Endothelial cell of umbilical vein (primary cell): Measurements from ENCODE around the gene HOXD3. TPM values are rescaled to one million over a fixed set of nuclear protein-coding genes. Genes with fewer than 3 reads are reported as not detected.

Experiments used
- BruUV-seq: library from RNA; stranded (reverse); fragments of 400-500 nt; replicated peaks from 2 replicates; lab custom pipeline; 2021; lab: Mats Ljungman, UMichigan
- CTCF ChIA-PET: fragments of 300-600, 350-600 bp; sonication (Branson Sonifier 250); formaldehyde crosslinking; loops from one replicate; lab custom pipeline; 2021; ENCODE audit warnings: antibody characterized with exemption, inconsistent platforms; lab: Charles Lee
- POLR2A ChIA-PET: fragments of 300-600, 350-600 bp; sonication (Branson Sonifier 250); formaldehyde crosslinking; loops from one replicate; lab custom pipeline; 2021; ENCODE audit warnings: antibody characterized with exemption, inconsistent platforms; lab: Charles Lee
- DNase-seq: peaks from one replicate; pipeline ENCODE4 v3.0.0-alpha.2; 2011; ENCODE audit warnings: low read depth, low spot score
- FAIRE-seq: peaks from 2 replicates; lab custom pipeline; 2011; peaks lifted over from hg19 to GRCh38; lab: Jason Lieb, UNC
- H2AFZ ChIP-seq: 2 replicates; pipeline ENCODE4 v1.6.0; 2012; ENCODE audit warnings: low read depth, low read length, control low read depth, inconsistent platforms
- H3K27ac ChIP-seq: 2 replicates; pipeline ENCODE4 v1.5.1; 2011; ENCODE audit warnings: low read depth, mild to moderate bottlenecking, control low read depth, low read length, moderate library complexity; ENCODE audit not compliant: insufficient read depth
- H3K27me3 ChIP-seq, 2 experiments: 2 replicates each; pipeline versions ENCODE4 v1.6.0 to v1.6.1; 2011; ENCODE audit warnings: low read length in 2 of 2, mixed read lengths in 1 of 2; ENCODE audit not compliant: control insufficient read depth in 2 of 2, insufficient read depth in 2 of 2
- H3K36me3 ChIP-seq, 2 experiments: 2 replicates in 1 of 2; 3 replicates in 1 of 2; pipeline ENCODE4 v1.5.1; 2011; ENCODE audit warnings: low read length in 2 of 2, mild to moderate bottlenecking in 1 of 2, moderate library complexity in 1 of 2; ENCODE audit not compliant: control insufficient read depth in 2 of 2, insufficient read depth in 2 of 2; ENCODE audit errors: extremely low read depth in 1 of 2
- H3K4me1 ChIP-seq: 3 replicates; pipeline ENCODE4 v1.5.1; 2011; ENCODE audit warnings: mild to moderate bottlenecking, low read length; ENCODE audit not compliant: control insufficient read depth, insufficient read depth; ENCODE audit errors: extremely low read depth
- H3K4me2 ChIP-seq: 2 replicates; pipeline ENCODE4 v1.6.1; 2011; ENCODE audit warnings: low read length, control low read depth, mixed read lengths; ENCODE audit not compliant: insufficient read depth
- H3K4me3 ChIP-seq, 3 experiments: fragments of 200-600 bp in 1 of 3; sonication (generic), shearing (Covaris generic) in 1 of 3; replicated peaks in 1 of 3; 2 replicates each; pipeline ENCODE4 v1.5.1; 2011 to 2016; ENCODE audit warnings: control low read depth in 3 of 3, low read length in 3 of 3, mild to moderate bottlenecking in 2 of 3, inconsistent platforms in 1 of 3, low read depth in 1 of 3, moderate library complexity in 1 of 3; ENCODE audit not compliant: insufficient read depth in 1 of 3
- H3K79me2 ChIP-seq: 2 replicates; pipeline ENCODE4 v1.6.0; 2012; ENCODE audit warnings: low read length, inconsistent platforms; ENCODE audit not compliant: control insufficient read depth, insufficient read depth
- H3K9ac ChIP-seq: replicated peaks from 2 replicates; pipeline ENCODE3; 2011; ENCODE audit warnings: low read length, control low read depth; ENCODE audit not compliant: insufficient read depth; ENCODE audit errors: extremely low read depth
- H3K9me1 ChIP-seq: replicated peaks from 3 replicates; pipeline ENCODE4 v1.6.0; 2011; ENCODE audit warnings: mild to moderate bottlenecking, low read length; ENCODE audit not compliant: control insufficient read depth, insufficient read depth; ENCODE audit errors: extremely low read depth
- H3K9me3 ChIP-seq: replicated peaks from 2 replicates; pipeline ENCODE4 v1.5.1; 2012; ENCODE audit warnings: low read length, inconsistent platforms; ENCODE audit not compliant: control insufficient read depth, insufficient read depth
- H4K20me1 ChIP-seq: replicated peaks from 2 replicates; pipeline ENCODE3; 2011; ENCODE audit warnings: mild to moderate bottlenecking, low read length; ENCODE audit not compliant: control insufficient read depth, insufficient read depth; ENCODE audit errors: extremely low read depth
- CTCF ChIP-seq, 2 donors: IDR thresholded peaks; 1 replicate in 1 of 2; 2 replicates in 1 of 2; pipeline ENCODE4 v1.5.1; 2011; ENCODE audit warnings: low read length in 2 of 2, mild to moderate bottlenecking in 2 of 2, moderate library complexity in 2 of 2, control low read depth in 1 of 2, inconsistent platforms in 1 of 2, low read depth in 1 of 2; ENCODE audit not compliant: insufficient read depth in 1 of 2; ENCODE audit errors: extremely low read depth in 1 of 2
- EZH2 ChIP-seq: IDR thresholded peaks from 2 replicates; pipeline ENCODE4 v1.6.1; 2012; ENCODE audit warnings: borderline replicate concordance, low read depth, mild to moderate bottlenecking, moderate library complexity, low read length, inconsistent platforms; ENCODE audit not compliant: severe bottlenecking
- FOS ChIP-seq: IDR thresholded peaks from 2 replicates; pipeline ENCODE4 v1.6.1; 2011; ENCODE audit warnings: mild to moderate bottlenecking, low read length, moderate library complexity, borderline replicate concordance; ENCODE audit not compliant: insufficient read depth
- GATA2 ChIP-seq: IDR thresholded peaks from 2 replicates; pipeline ENCODE4 v1.7.0; 2011; ENCODE audit warnings: low read depth, mild to moderate bottlenecking, moderate library complexity, mixed read lengths, low read length; ENCODE audit not compliant: insufficient read length, insufficient read depth
- JUN ChIP-seq: IDR thresholded peaks from 2 replicates; pipeline ENCODE4 v1.6.1; 2011; ENCODE audit warnings: borderline replicate concordance, low read depth; ENCODE audit not compliant: insufficient read length, insufficient read depth
- MYC ChIP-seq: IDR thresholded peaks from one replicate; pipeline ENCODE4 v1.6.1; 2011; ENCODE audit warnings: mild to moderate bottlenecking, low read depth, low read length
- POLR2A ChIP-seq: IDR thresholded peaks from 2 replicates; pipeline ENCODE4 v1.6.1; 2012; ENCODE audit warnings: low read depth, mild to moderate bottlenecking, control low read depth, low read length
- POLR2AphosphoS5 ChIP-seq: IDR thresholded peaks from 2 replicates; pipeline ENCODE4 v1.6.1; 2012; ENCODE audit warnings: low read depth, mild to moderate bottlenecking, control low read depth, low read length, moderate library complexity; ENCODE audit not compliant: insufficient read depth
- dilution Hi-C: fragments of 300-500 bp; cut with MboI; formaldehyde crosslinking; loops from one replicate; pipeline ENCODE4 v1.15.0; 2019; ENCODE audit warnings: low sequenced_read_pairs; ENCODE audit not compliant: extremely low pct_ligation_motif_present
- intact Hi-C: fragments of 100-400 bp; cut with micrococcal nuclease; formaldehyde crosslinking; loops from one replicate; pipeline ENCODE4 v1.10.0; 2022
- polyA plus RNA-seq, 4 experiments: library from polyadenylated mRNA; depleted of rRNA in 3 of 4; stranded (reverse) in 3 of 4; unstranded in 1 of 4; fragments of >200 nt; gene quantifications; 2 replicates each; pipeline versions ENCODE4 v1.2.1 to v1.2.3, GENCODE V29; 2011 to 2012; ENCODE audit warnings: missing spikeins in 1 of 4
- total RNA-seq: library from RNA; stranded (reverse); gene quantifications from 2 replicates; pipeline ENCODE4 v1.2.3, GENCODE V29; 2021
- TF ChIP-seq, protein P1 (sequence below): IDR thresholded peaks from 2 replicates; pipeline ENCODE4 v1.6.1; 2011; ENCODE audit not compliant: insufficient read depth, insufficient read length

Gene HOXD3
- total and polyA plus RNA-seq, 2 donors (not counting 3 experiments of a cell fraction or from before 2014, with no cell fraction given), result 2.9 to 20.9 TPM

DNA sequence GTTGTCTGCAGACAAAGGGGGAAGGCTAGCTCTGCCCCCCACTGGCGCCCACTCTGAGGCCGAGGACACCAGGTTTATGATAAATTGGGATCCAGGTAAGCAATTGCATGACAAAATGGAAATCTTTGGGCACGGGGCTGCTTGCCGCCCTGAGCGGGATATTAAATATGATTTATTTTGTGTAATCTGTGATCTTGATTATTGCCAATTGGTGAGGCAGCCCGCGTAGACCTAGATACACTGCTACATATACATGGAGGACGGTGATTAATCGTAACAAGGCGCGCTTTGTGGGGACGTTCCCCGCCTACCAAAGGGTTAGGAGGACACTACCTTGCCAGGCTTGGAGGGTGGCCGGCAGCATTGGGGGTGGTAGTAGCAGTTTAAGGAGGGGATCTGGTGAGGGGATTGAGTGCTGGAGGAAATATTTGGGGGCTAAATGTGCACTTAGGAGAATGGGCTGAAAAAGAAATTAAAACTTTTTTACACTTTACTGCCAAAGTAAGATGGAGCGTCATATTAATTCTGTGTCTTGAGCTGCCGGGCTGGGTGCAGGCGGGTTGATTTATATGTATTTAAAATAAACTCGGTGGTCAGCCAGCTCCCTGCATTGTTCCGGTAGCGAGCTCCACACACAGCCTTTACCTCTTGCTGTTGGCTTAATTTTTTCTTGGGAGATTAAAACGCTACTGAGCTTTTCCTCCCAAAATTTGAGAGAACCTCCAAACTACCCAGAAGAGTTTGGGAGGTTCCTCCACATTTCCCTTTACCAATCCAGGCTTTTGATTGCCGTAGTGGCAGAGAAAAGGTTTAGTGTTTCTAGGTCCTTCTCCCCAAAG lies 4.1 kb downstream of the HOXD3 start:
- Histone ChIP-seq H3K27ac (no peak overlapping the region), H3K9me3 (no peaks in the 10 kb centered on the region), H4K20me1 (no peaks in the 10 kb centered on the region), H3K36me3 (no peaks in the 10 kb centered on the region), H3K79me2 (no peaks in the 10 kb centered on the region), H3K9me1 (no peaks in the 10 kb centered on the region), H2AFZ (no peak overlapping the region), H3K4me1 (peaks cover 3% of the 10 kb centered on the region), H3K9ac (no peak overlapping the region), H3K4me2 (no peak overlapping the region), H3K27me3 (peaks cover 5 to 15% of the 10 kb centered on the region in 2 experiments), H3K4me3 (no peak overlapping the region)
- dilution Hi-C loops, result no loop called here
- no peak for TF ChIP-seq GATA2
- no peak for TF ChIP-seq POLR2AphosphoS5
- TF ChIP-seq MYC, result no peak
- no peak for TF ChIP-seq POLR2A
- CTCF ChIA-PET, result interaction anchor here (0.7 to 3.4 kb wide), 7 partner anchors 10 to 1004 kb away, joined by 3 to 18 read pairs (median 4); partner anchors contain the start of gene MTX2
- BruUV-seq, result no TSS peak
- no peak for FAIRE-seq
- intact Hi-C loops, result no loop called here
- DNase-seq, result no peak
- POLR2A ChIA-PET, result no interaction called here

GRCh38 chr2:176161825-176162626 lies 4.9 kb downstream of the HOXD3 start:
- dilution Hi-C loops, result no loop called here
- no peak for DNase-seq
- Histone ChIP-seq H3K9me1 (no peaks in the 10 kb centered on the region), H3K36me3 (no peaks in the 10 kb centered on the region), H3K9me3 (no peaks in the 10 kb centered on the region), H3K4me3 (no peak overlapping the region), H3K27ac (no peak overlapping the region), H3K4me1 (peaks cover 3% of the 10 kb centered on the region), H3K79me2 (no peaks in the 10 kb centered on the region), H3K27me3 (peaks cover 5 to 15% of the 10 kb centered on the region in 2 experiments), H4K20me1 (no peaks in the 10 kb centered on the region), H3K9ac (no peak overlapping the region), H3K4me2 (no peak overlapping the region), H2AFZ (no peak overlapping the region)
- BruUV-seq, result no TSS peak
- CTCF ChIA-PET, result interaction anchor here (0.7 to 3.4 kb wide), 10 partner anchors 9 to 1003 kb away, joined by 3 to 18 read pairs (median 4); partner anchors contain the start of gene MTX2
- intact Hi-C loops, result no loop called here
- TF ChIP-seq POLR2A (no peak), POLR2AphosphoS5 (no peak), CTCF (IDR thresholded peaks at IDR 0.05; ENCODE audit: extremely low read depth in 1 of 2, insufficient read depth in 1 of 2, low read depth in 1 of 2, low read length in 2 of 2) (no peak), MYC (no peak), GATA2 (no peak), EZH2 (no peak), FOS (no peak), JUN (no peak)
- TF ChIP-seq, protein P1, sequence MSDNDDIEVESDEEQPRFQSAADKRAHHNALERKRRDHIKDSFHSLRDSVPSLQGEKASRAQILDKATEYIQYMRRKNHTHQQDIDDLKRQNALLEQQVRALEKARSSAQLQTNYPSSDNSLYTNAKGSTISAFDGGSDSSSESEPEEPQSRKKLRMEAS, result no peak
- POLR2A ChIA-PET, result no interaction called here
- no peak for FAIRE-seq
